ENCODE measurements around the gene CREBRF. TPM values are rescaled to one million over a fixed set of nuclear protein-coding genes. Genes with fewer than 3 reads are reported as not detected.
"Not testable (repeated sequence)": the region's sequence is repeated elsewhere in the genome, so short reads cannot be mapped to it uniquely, and the experiment has no call there.

The CREBRF gene
- polyA plus RNA-seq, 3 donors from 2014 or later, result 40.6 to 71.2 (median 48.5) TPM

DNA sequence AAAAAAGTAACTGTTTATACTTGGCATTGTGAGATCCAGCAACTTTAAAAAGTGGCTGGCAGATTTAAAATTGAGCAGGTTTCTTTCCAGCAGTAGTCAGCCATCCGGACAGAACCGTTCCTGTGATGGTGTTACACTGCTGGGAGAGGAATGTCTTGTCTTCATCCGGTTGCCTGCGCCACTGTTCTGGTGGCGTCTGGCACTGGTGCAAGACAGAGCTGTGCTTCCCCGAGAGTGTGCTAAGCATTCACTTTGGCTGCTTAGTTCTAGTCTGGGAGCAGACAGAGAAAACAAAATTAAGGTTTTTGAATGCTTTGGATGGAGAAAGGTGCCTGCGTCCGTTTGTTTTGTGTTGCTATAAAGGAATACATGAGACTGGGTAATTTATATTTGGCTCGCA is 35.5 kb upstream of the CREBRF start:
- DNase-seq, result no peak
- Mint-ChIP-seq H3K27ac (peak overlapping the region in 2 of 6 donors; percentile 16 to 40), H3K27me3 (ENCODE audit: low read depth in 3 of 3) (peaks cover 0 to 3% (median 0%) of the 10 kb centered on the region in 3 donors), H3K4me3 (no peak overlapping the region), H3K9me3 (no peaks in the 10 kb centered on the region), H3K4me1 (peaks cover 38 to 60% of the 10 kb centered on the region in 2 donors), H3K36me3 (peaks cover 0 to 10% (median 0%) of the 10 kb centered on the region in 3 donors)

DNA sequence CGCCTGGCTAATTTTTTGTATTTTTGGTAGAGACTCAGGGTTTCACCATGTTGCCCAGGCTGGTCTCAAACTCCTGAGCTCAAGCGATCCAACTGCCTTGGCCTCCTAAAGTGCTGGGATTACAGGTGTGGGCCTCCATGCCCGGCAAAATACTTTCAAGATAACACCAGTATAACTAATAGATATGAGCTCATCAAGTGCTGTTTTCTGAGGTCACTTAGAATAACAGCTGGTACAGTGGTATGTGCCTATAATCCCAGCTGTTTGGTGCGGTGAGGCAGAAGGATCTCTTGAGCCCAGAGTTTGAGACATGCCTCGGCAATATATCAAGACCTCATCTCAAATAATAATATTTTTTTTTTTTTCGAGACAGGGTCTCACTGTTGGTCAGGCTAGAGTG is 30.5 kb upstream of the CREBRF start:
- Mint-ChIP-seq H3K36me3 (peaks cover 0 to 10% (median 0%) of the 10 kb centered on the region in 3 donors), H3K27me3 (ENCODE audit: low read depth in 3 of 3) (peaks cover 0 to 2% (median 0%) of the 10 kb centered on the region in 3 donors), H3K9me3 (no peaks in the 10 kb centered on the region), H3K4me1 (peaks cover 9 to 19% of the 10 kb centered on the region in 2 donors), H3K27ac (no peak overlapping the region), H3K4me3 (no peak overlapping the region)
- DNase-seq, result no peak

DNA sequence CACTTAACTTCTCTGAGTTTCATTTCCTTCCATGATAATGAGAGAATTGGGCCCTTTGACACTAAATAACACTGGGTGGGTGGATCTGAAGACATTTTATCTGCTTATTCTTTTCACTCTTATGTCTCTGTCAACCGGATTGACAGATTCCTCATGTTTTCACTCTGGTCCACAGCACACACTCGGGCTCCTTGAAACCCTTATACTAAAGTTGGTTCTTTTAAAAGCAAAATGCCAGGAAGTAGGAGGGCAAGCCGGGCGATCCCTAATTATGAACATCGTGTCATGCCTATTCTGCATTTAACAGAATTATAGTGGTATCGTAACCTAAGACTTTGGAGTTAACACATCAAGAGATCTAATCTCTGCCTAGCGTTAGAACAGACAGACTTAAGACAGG is 28.2 kb upstream of the CREBRF start:
- H3K4me3 Mint-ChIP-seq, result no peak overlapping the region
- peaks cover 0 to 3% (median 0%) of the 10 kb centered on the region in 3 donors for H3K36me3 Mint-ChIP-seq
- no peaks in the 10 kb centered on the region for H3K9me3 Mint-ChIP-seq
- H3K27ac Mint-ChIP-seq, result peak overlapping the region in 1 of 6 donors; percentile 22
- H3K4me1 Mint-ChIP-seq, result peaks cover 6 to 9% of the 10 kb centered on the region in 2 donors
- peaks cover 0 to 2% (median 0%) of the 10 kb centered on the region in 3 donors for H3K27me3 Mint-ChIP-seq (ENCODE audit: low read depth in 3 of 3)
- DNase-seq, result no peak

DNA sequence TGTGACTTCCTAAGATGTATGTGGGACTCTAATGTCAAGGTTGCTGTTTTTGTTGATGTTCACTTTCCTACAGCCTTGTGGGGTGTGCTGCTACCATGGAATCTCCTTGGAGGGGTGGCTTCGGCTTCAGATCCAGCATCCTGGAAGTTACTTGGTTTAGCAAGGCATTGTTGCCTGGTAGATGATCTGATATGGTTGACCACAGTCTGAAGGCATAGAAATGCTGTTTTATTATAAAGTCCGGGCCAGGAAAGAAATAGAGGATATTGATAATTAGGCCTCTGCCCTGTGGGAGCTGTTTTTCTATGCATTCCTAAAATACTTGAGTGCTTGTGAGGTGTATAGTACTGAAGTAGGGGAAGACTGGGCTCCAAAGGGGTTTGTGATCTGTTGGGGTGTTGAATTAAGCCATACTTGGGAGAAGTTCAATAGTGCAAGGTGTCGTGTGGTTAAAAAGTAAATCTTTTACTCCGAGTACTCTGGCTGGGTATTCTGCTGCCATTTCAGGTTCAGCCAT is 27.3 kb upstream of the CREBRF start:
- H3K27ac Mint-ChIP-seq, result no peak overlapping the region
- no peak for DNase-seq
- peaks cover 0 to 4% (median 0%) of the 10 kb centered on the region in 3 donors for H3K27me3 Mint-ChIP-seq (ENCODE audit: low read depth in 3 of 3)
- H3K4me3 Mint-ChIP-seq, result no peak overlapping the region
- peaks cover 9 to 13% of the 10 kb centered on the region in 2 donors for H3K4me1 Mint-ChIP-seq
- peaks cover 0 to 3% (median 0%) of the 10 kb centered on the region in 3 donors for H3K36me3 Mint-ChIP-seq
- H3K9me3 Mint-ChIP-seq, result no peaks in the 10 kb centered on the region

DNA sequence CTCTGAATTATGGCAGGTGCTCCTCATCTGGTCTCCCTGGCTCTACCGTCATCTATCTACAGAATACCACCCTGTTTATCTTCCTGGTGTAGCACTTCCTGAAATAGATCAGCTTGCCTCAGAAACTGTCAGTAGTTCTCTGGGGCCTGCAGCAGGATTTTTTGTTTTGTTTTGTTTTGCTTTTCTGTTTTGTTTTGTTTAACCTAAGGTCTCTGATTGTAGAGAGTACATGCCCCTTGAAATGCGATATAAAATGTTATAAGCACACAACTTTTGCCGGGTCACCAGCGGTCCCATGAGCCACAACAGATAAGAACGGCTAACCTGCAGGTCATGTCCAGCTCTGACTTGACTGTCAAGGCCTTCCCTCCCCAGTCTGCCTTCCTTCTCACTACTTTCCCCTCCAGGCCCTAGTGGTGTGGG is 26.6 kb upstream of the CREBRF start:
- Mint-ChIP-seq H3K4me1 (peaks cover 11 to 15% of the 10 kb centered on the region in 2 donors), H3K27me3 (ENCODE audit: low read depth in 3 of 3) (peaks cover 0 to 4% (median 0%) of the 10 kb centered on the region in 3 donors), H3K4me3 (no peak overlapping the region), H3K27ac (no peak overlapping the region), H3K9me3 (no peaks in the 10 kb centered on the region), H3K36me3 (peaks cover 0 to 2% (median 2%) of the 10 kb centered on the region in 3 donors)
- no peak for DNase-seq

DNA sequence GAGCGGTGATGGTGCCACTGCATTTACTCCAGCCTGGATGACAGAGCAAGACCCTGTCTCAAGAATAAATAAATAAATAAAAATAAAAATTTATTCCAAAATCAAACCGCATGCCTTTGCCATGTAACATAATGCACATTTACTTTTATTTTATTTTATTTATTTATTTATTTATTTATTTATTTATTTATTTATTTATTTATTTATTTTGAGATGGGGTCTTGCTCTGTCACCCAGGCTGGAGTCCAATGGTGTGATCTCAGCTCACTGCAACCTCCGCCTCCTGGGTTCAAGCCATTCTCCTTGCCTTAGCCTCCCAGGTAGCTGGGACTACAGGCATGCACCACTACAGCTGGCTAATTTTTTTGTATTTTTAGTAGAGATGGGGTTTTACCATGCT is 24.1 kb upstream of the CREBRF start:
- H3K27me3 Mint-ChIP-seq (ENCODE audit: low read depth in 3 of 3); H3K4me3 Mint-ChIP-seq; DNase-seq; H3K27ac Mint-ChIP-seq; H3K9me3 Mint-ChIP-seq: not testable (repeated sequence)
- peaks cover 30 to 40% of the 10 kb centered on the region in 2 donors for H3K4me1 Mint-ChIP-seq
- peaks cover 0 to 15% (median 3%) of the 10 kb centered on the region in 3 donors for H3K36me3 Mint-ChIP-seq

DNA sequence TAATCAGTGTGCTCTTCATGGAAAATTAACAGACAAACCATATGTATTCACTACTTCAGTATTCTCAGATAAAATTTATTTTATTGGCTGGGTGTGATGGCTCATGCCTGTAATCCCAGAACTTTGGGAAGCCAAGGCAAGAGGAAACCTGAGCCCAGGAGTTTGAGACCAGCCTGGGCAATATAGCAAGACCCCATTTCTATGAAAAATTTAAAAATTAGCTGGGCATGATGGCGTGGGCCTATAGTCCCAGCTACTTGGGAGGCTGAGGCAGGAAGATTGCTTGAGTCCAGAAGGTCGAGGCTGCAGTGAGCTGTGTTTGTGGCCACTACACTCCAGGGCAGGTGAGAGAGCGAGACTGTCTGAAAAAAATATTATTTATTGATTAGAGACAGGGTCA is 23.4 kb upstream of the CREBRF start:
- Mint-ChIP-seq H3K9me3 (no peaks in the 10 kb centered on the region), H3K4me3 (no peak overlapping the region), H3K27me3 (ENCODE audit: low read depth in 3 of 3) (peaks cover 0 to 2% (median 0%) of the 10 kb centered on the region in 3 donors), H3K27ac (no peak overlapping the region), H3K4me1 (peaks cover 33 to 44% of the 10 kb centered on the region in 2 donors), H3K36me3 (peaks cover 0 to 15% (median 3%) of the 10 kb centered on the region in 3 donors)
- DNase-seq, result no peak

DNA sequence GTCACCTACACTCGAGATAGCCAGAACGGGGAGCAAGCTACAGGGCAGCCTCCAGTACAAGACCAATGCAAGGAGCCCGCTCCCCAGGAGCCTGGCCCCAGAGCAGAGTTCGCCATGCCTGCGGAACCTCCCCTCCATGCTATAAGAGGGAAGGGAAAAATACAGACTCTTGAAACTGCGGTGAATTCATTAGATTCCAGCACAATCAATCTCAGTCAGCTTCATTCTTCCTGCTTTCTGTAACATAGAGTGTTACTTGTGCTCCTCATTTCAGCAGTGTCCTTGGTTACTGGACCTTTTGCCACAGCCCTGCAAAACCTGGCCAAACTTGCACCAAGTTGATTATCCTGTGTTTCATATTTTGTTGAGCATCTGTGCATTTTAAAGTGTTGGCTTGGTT is 22.2 kb upstream of the CREBRF start:
- no peak for DNase-seq
- no peak overlapping the region for H3K4me3 Mint-ChIP-seq
- H3K4me1 Mint-ChIP-seq, result peaks cover 33 to 51% of the 10 kb centered on the region in 2 donors
- peaks cover 0 to 2% (median 0%) of the 10 kb centered on the region in 3 donors for H3K27me3 Mint-ChIP-seq (ENCODE audit: low read depth in 3 of 3)
- H3K9me3 Mint-ChIP-seq, result no peaks in the 10 kb centered on the region
- H3K27ac Mint-ChIP-seq, result peak overlapping the region; percentile 11 to 83 (median 59)
- H3K36me3 Mint-ChIP-seq, result peaks cover 0 to 15% (median 3%) of the 10 kb centered on the region in 3 donors

DNA sequence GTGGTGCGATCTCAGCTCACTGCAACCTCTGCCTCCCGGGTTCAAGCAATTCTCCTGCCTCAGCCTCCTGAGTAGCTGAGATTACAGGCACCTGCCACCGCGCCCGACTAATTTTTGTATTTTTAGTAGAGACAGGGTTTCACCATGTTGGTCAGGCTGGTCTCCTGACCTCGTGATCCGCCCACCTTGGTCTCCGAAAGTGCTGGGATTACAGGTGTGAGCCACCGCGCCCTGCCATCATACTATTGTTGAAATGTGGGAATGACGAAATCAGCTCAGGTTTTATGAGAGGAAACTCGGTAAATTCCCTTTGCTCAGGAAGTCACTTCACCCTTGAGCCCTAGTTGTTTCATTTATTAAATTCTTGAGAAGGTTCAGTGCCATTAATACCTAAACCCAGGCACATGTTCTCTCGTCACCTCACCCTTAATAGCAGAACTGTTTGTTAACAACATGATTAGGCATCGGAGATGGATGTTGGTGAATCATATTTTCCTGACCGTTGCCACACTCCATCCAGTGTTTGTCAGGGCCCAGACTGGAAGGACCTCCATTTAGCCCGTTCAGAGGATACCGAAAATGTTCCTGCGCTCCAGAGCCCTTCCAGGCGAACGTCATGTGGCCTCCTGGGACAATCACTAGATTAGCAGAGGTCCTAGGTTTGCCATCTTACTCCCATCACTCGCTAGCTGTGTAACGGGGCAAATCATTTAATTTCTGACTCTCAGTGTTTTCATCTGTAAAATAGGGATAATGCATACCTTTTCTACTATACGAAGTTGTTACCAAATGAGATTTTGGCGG is 20.0 kb upstream of the CREBRF start:
- peak overlapping the region; percentile 10 to 83 (median 64) for H3K4me3 Mint-ChIP-seq
- H3K27ac Mint-ChIP-seq, result peak overlapping the region; percentile 57 to 98 (median 90)
- H3K9me3 Mint-ChIP-seq, result no peaks in the 10 kb centered on the region
- peaks cover 37 to 62% of the 10 kb centered on the region in 2 donors for H3K4me1 Mint-ChIP-seq
- H3K36me3 Mint-ChIP-seq, result peaks cover 0 to 15% (median 3%) of the 10 kb centered on the region in 3 donors
- H3K27me3 Mint-ChIP-seq (ENCODE audit: low read depth in 3 of 3), result peaks cover 0 to 2% (median 0%) of the 10 kb centered on the region in 3 donors
- DNase-seq, result no peak

DNA sequence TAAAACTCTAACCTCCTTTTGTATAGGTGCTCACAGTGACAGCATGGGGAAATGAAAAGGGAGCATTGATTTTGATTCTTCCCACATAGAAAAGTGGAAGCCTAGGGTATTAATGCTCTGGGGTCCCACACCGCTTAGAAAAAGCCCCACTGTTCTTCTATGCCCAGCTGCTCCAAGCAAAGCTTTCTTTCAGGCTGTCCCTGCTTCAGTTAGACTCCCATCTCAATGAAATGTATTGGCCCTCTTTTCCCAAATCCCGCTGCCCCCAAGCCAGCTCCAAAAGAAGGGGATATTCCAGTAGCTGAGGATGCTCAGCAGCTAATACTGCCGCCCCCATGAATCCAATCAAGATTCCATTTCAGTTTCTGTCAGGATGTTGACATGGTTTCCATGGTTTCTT is 17.0 kb upstream of the CREBRF start:
- peaks cover 0 to 15% (median 3%) of the 10 kb centered on the region in 3 donors for H3K36me3 Mint-ChIP-seq
- H3K27ac Mint-ChIP-seq, result peak overlapping the region in 4 of 6 donors; percentile 25 to 84 (median 26)
- H3K4me3 Mint-ChIP-seq, result no peak overlapping the region
- no peaks in the 10 kb centered on the region for H3K9me3 Mint-ChIP-seq
- peaks cover 35 to 51% of the 10 kb centered on the region in 2 donors for H3K4me1 Mint-ChIP-seq
- H3K27me3 Mint-ChIP-seq (ENCODE audit: low read depth in 3 of 3), result no peaks in the 10 kb centered on the region
- no peak for DNase-seq

DNA sequence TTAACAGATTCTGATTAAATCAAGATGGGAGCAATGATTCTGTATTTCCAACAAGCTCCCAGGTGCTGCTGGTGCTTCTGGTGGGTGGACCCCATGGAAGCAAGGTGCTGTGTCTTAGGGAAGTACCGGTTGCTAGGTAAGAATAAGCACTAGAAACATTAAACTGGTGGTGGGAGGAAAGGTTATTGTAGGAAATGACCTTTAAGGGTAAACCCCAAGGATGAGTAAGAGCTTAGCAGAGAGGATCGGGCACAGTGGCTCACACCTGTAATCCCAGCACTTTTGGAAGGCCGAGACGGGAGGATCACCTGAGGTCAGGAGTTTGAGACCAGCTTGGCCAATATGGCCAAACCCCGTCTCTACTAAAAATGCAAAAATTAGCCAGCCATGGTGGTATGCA is 16.2 kb upstream of the CREBRF start:
- Mint-ChIP-seq H3K27me3 (ENCODE audit: low read depth in 3 of 3) (no peaks in the 10 kb centered on the region), H3K4me3 (no peak overlapping the region), H3K27ac (peak overlapping the region in 3 of 6 donors; percentile 14 to 61 (median 38)), H3K36me3 (peaks cover 0 to 9% (median 0%) of the 10 kb centered on the region in 3 donors), H3K4me1 (peaks cover 27 to 43% of the 10 kb centered on the region in 2 donors), H3K9me3 (no peaks in the 10 kb centered on the region)
- DNase-seq, result no peak

DNA sequence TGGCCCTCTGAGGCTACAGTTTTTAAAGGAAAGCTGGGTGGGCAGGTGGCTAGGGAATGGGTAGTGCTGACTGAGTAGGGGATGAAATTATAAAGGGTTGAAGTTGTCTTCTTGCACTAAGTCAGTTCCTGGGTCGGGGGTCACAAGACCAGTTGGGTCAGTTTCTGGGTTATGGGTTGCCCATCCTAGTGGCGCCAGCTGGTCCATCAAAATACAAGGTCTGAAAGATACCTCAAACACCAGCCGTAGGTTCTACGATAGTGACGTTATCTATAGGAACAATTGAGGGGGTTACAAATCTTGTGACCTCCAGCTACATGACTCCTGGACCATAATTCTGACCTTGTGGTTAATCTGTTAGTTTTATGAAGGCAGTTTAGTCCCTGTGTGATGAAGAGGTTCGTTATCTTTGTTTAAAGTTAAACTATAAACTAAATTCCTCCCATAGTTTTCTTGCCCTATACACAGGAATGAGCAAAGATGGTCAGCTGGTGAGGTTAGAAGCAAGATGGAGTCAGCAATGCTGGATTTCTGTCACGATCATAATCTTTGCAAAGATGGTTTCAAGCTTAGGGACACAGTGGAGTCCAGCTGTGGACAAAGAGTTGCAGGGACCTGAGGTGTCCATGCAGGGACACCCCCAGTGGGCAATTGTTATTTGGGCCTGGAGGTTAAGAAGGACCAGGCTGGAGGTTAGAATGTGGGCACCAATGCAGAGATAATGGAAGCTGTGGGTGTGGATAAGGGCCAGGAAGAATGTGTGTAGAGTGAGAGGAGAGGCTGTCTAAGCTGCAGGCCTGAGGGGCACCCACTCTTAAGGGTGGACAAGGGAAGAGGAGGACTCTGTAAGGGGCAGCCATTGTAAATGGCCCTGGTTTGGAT is 14.0 kb upstream of the CREBRF start:
- H3K27me3 Mint-ChIP-seq (ENCODE audit: low read depth in 3 of 3), result no peaks in the 10 kb centered on the region
- H3K4me3 Mint-ChIP-seq, result no peak overlapping the region
- peak overlapping the region in 2 of 6 donors; percentile 13 to 23 for H3K27ac Mint-ChIP-seq
- peaks cover 6 to 22% of the 10 kb centered on the region in 2 donors for H3K4me1 Mint-ChIP-seq
- no peak for DNase-seq
- no peaks in the 10 kb centered on the region for H3K9me3 Mint-ChIP-seq
- no peaks in the 10 kb centered on the region for H3K36me3 Mint-ChIP-seq

DNA sequence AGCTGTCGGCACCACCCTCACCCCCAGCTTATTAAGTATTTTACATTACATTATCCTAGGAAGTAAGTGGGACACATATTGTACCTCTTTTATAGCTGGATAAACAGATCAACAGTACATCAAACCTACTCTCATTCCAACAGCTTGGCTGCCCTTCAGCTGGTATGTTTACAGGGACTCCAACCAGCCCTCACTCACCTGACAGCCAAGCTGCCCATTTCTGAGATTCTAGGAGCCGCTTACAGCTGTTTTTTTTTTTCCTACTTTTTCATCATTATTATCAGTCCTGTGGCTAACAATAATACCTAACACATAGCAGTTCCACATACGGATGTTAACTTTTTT is 13.4 kb upstream of the CREBRF start:
- Mint-ChIP-seq H3K27me3 (ENCODE audit: low read depth in 3 of 3) (peaks cover 0 to 3% (median 2%) of the 10 kb centered on the region in 3 donors), H3K4me3 (no peak overlapping the region), H3K36me3 (no peaks in the 10 kb centered on the region), H3K27ac (no peak overlapping the region), H3K9me3 (no peaks in the 10 kb centered on the region), H3K4me1 (peaks cover 3 to 17% of the 10 kb centered on the region in 2 donors)
- DNase-seq, result no peak
